ENCODE results near the gene GNA12.
A peak's percentile ranks its signal among the peaks of the same experiment; 100 is the strongest.
"Not testable (repeated sequence)": the region's sequence is repeated elsewhere in the genome, so short reads cannot be mapped to it uniquely, and the experiment has no call there.

Gene GNA12

DNA sequence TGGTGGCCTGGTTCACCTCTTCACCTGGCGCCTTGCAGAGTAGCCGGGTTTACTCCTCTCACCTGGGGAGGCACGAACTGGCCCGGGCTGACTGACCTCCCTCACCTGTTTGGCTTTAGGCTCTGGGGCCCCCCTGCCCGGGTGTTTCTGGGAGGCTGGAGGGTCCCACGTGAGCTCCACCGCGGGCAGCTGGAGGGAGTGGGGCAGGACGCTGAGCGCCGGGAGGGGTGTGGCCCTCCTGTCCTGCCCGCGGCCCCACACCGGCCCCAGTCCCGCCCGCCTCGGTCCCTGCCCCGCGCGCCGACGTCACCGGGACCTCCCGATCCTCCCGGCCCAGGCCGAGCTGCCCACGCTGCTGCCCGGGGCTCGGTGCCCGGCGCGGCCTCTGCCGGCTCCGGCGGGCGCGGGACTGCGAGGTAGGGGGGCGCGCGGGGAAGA is 156.2 kb downstream of the GNA12 start, which contains the start of gene AMZ1:
TSS of gene AMZ1 (plus strand) at position 322 of the 438 bp plus-strand sequence. CDS start 12,250 bp downstream, outside the sequence.
- TF ChIP-seq PAX5 (IDR thresholded peaks at IDR 0.05; ENCODE audit: insufficient read depth, low read length, severe bottlenecking) (no peak), POLR2AphosphoS5 (IDR thresholded peaks at IDR 0.05; ENCODE audit: low read depth, low read length) (no peak), POLR2A (IDR thresholded peaks at IDR 0.05; ENCODE audit: low read depth, low read length) (no peak), POU2F2 (IDR thresholded peaks at IDR 0.05; ENCODE audit: low read depth, low read length) (no peak), TAF1 (IDR thresholded peaks at IDR 0.05; ENCODE audit: low read depth, low read length) (no peak), SPI1 (IDR thresholded peaks at IDR 0.05; ENCODE audit: low read depth, low read length) (no peak)
- FAIRE-seq (peak; percentile 66), DNase-seq (ENCODE audit: insufficient read length, low spot score) (no peak)

DNA sequence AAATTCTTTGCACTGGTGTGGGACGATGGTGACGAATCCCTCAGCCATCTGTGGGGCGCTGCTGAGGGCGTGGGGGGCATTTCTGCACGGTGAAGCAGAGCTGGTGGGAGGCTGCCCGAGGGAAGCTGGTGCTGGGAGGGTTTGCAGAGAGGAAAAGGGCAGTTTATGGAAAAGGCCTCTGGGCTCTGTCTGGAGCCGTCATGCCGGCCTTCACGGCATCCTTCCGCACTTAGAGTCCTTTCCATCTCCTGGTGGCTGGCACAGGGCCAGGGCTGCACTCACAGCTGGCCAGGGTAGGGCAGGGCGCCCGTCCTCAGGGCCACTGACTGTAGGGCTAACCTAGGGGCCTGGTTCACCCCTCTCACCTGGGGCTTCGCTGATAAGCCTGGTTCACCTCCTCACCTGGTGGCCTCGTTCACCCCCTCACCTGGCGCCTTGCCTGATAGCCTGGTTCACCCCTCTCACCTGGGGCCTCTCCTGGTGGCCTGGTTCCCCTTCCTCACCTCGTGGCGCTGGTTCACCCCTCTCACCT is 156.7 kb downstream of the GNA12 start:
- FAIRE-seq (no peak), DNase-seq (ENCODE audit: insufficient read length, low spot score) (no peak)
- TF ChIP-seq POLR2AphosphoS5 (IDR thresholded peaks at IDR 0.05; ENCODE audit: low read depth, low read length) = no peak
- no peak for TF ChIP-seq POU2F2 (IDR thresholded peaks at IDR 0.05; ENCODE audit: low read depth, low read length)
- TF ChIP-seq SPI1 (IDR thresholded peaks at IDR 0.05; ENCODE audit: low read depth, low read length) = no peak
- no peak for TF ChIP-seq TAF1 (IDR thresholded peaks at IDR 0.05; ENCODE audit: low read depth, low read length)
- no peak for TF ChIP-seq POLR2A (IDR thresholded peaks at IDR 0.05; ENCODE audit: low read depth, low read length)
- no peak for TF ChIP-seq PAX5 (IDR thresholded peaks at IDR 0.05; ENCODE audit: insufficient read depth, low read length, severe bottlenecking)

GRCh38 chr7:2686101-2686500 is 158.0 kb downstream of the GNA12 start:
- FAIRE-seq (no peak), DNase-seq (ENCODE audit: insufficient read length, low spot score) (no peak)
- no peak for TF ChIP-seq TAF1 (IDR thresholded peaks at IDR 0.05; ENCODE audit: low read depth, low read length)
- no peak for TF ChIP-seq POLR2AphosphoS5 (IDR thresholded peaks at IDR 0.05; ENCODE audit: low read depth, low read length)
- no peak for TF ChIP-seq POLR2A (IDR thresholded peaks at IDR 0.05; ENCODE audit: low read depth, low read length)
- no peak for TF ChIP-seq SPI1 (IDR thresholded peaks at IDR 0.05; ENCODE audit: low read depth, low read length)
- TF ChIP-seq POU2F2 (IDR thresholded peaks at IDR 0.05; ENCODE audit: low read depth, low read length) = no peak
- TF ChIP-seq PAX5 (IDR thresholded peaks at IDR 0.05; ENCODE audit: insufficient read depth, low read length, severe bottlenecking) = no peak

DNA sequence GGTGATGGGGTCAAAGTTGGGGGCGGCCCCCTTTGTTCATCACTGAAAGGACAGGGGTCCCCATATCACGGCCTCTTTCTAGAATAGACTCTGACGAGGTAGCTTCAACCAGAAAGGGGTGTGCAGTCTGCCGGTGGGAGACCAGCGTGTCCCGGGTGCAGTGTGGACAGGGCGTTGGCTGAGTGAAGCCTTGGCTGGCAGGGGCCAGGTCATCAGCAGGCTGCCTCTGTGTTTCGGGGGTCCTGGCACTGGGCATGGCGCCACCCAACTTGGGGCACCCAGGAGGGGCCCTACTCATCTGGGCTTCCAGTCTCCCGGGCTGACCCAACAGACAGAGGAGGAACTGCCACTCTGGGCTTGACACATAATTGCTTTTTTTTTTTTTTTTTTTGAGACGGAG is 159.6 kb downstream of the GNA12 start:
- TF ChIP-seq SPI1 (IDR thresholded peaks at IDR 0.05; ENCODE audit: low read depth, low read length) (no peak), PAX5 (IDR thresholded peaks at IDR 0.05; ENCODE audit: insufficient read depth, low read length, severe bottlenecking) (no peak), TAF1 (IDR thresholded peaks at IDR 0.05; ENCODE audit: low read depth, low read length) (no peak), POU2F2 (IDR thresholded peaks at IDR 0.05; ENCODE audit: low read depth, low read length) (no peak), POLR2AphosphoS5 (IDR thresholded peaks at IDR 0.05; ENCODE audit: low read depth, low read length) (no peak)
- FAIRE-seq = no peak

DNA sequence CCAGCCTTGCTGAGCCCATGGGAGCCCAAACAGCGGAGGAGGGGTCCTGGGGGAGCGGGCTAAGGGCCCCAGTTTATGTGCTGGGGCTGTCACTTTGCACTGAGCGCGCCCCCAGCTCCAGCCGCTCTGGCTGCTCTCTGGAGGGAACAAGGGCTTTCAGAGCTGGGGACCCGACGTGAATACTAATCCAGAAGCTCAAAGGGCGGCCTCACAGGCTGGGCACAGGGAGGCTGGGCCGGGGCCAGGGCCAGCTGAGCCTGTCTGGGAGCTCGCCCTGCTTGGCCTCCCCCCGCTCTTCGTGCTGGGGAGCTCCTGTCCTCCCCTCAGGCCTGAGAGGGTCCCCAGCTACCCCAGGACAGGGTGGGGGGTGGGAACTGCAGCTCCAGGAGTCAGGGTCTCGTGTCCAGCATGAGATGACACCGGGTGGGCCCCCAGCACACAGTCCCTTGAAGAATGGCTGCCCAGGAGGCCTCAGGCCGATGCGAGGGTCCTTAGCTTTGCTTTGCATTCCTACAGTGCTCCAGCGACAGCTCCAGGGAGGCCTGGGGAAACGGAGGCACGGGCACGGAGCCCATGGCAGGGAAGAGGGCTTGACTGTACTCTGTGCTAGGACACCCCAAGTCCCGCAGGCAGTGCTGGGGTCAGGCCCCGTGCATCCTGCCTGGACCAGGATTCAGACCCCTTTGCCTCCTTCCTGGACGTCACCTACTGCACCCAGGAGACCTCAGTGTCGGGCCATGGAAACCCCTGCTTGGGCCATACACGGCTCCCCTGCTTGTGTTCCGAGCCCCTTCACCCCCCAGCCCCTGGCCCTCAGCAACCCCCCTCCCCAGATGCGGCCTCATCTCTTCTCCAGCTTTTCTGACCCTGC is 161.9 kb downstream of the GNA12 start:
- no peak for FAIRE-seq
- no peak for TF ChIP-seq POLR2AphosphoS5 (IDR thresholded peaks at IDR 0.05; ENCODE audit: low read depth, low read length)
- DNase-seq (ENCODE audit: insufficient read length, low spot score) = no peak

More for the DNA sequence above, 159.6 kb downstream of the GNA12 start:
- no peak for DNase-seq (ENCODE audit: insufficient read length, low spot score)

DNA sequence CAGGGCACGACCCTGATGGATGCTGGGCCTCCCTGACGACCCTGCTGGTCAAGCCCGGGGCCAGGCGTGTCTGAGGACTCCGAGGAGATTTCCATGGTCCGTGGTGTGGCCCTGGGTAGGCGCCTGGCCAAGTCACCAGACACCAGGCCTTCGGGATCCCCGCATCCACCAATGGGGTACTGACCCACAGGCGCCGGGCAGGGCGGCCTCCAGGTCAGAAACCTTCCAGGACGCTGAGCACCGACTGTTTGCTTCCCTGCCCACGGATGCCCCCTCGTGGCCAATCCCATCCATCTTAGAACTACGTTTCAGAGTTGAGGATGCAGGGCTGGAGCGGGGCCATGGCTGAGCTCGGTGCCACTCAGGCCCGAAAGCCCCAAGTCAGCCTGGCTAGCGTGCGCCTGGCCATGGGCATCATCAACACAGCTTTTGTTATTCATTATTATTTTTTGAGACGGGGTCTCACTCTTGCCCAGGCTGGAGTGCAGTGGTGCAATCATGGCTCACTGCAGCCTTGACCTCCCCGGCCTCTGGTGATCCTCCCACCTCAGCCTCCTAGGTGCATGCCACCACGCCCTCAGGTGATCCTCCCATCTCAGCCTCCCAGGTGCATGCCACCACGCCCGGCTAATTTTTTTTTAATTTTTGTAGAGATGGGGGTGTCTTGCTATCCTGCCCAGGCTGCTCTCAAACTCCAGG is 163.2 kb downstream of the GNA12 start:
- DNase-seq (ENCODE audit: insufficient read length, low spot score) = peak; percentile 77
- TF ChIP-seq POLR2AphosphoS5 (IDR thresholded peaks at IDR 0.05; ENCODE audit: low read depth, low read length) (no peak), POLR2A (IDR thresholded peaks at IDR 0.05; ENCODE audit: low read depth, low read length) (no peak), POU2F2 (IDR thresholded peaks at IDR 0.05; ENCODE audit: low read depth, low read length) (no peak), SPI1 (IDR thresholded peaks at IDR 0.05; ENCODE audit: low read depth, low read length) (no peak), TAF1 (IDR thresholded peaks at IDR 0.05; ENCODE audit: low read depth, low read length) (no peak)
- peak; percentile 86 for FAIRE-seq

- TF ChIP-seq POLR2AphosphoS5 (IDR thresholded peaks at IDR 0.05; ENCODE audit: low read depth, low read length) (no peak), SPI1 (IDR thresholded peaks at IDR 0.05; ENCODE audit: low read depth, low read length) (no peak), PAX5 (IDR thresholded peaks at IDR 0.05; ENCODE audit: insufficient read depth, low read length, severe bottlenecking) (no peak), TAF1 (IDR thresholded peaks at IDR 0.05; ENCODE audit: low read depth, low read length) (no peak), POU2F2 (IDR thresholded peaks at IDR 0.05; ENCODE audit: low read depth, low read length) (no peak), POLR2A (IDR thresholded peaks at IDR 0.05; ENCODE audit: low read depth, low read length) (no peak)
- DNase-seq (ENCODE audit: insufficient read length, low spot score) (no peak), FAIRE-seq (no peak)
Observed at GRCh38 chr7:2680256-2680655, 163.9 kb downstream of the GNA12 start.

- peak; percentile 58 for FAIRE-seq
- not testable (repeated sequence) for DNase-seq (ENCODE audit: insufficient read length, low spot score)
Observed at GRCh38 chr7:2679135-2680127, 164.7 kb downstream of the GNA12 start.

DNA sequence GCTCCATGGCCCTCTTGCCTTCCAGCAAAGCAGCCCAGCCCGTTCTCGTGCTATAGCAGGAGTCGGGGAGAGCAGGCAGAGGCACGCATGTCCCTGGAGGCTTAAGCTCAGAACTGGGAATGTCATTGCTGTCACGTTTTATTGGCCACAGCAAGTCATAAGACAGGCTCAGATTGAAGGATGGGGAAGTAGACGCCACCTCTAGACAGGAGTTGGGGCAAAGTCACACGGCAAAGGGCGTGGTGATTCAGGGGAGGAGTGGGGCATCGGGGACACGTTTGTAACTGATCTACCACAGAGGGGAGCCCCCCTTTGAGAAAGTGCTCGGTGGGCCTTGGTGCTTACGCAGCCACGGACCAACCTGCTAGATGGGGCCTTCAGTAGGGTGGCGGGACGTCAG is 165.7 kb downstream of the GNA12 start:
- not testable (repeated sequence) for DNase-seq (ENCODE audit: insufficient read length, low spot score); FAIRE-seq

Measured in GM12891 (cell line).